Mammary epithelial cell (primary cell): ENCODE results near the gene BICDL1.

Source experiments
- CTCF ChIP-seq, 2 donors: IDR thresholded peaks in 1 of 2; conservative IDR thresholded peaks in 1 of 2; 2 replicates each; pipeline ENCODE4 v1.5.1; 2011 to 2012; ENCODE audit warnings: inconsistent platforms in 2 of 2, low read length in 2 of 2, mild to moderate bottlenecking in 2 of 2, control low read depth in 1 of 2, low read depth in 1 of 2; ENCODE audit not compliant: insufficient read depth in 1 of 2; ENCODE audit errors: extremely low read depth in 1 of 2
- EZH2 ChIP-seq: IDR thresholded peaks from 2 replicates; pipeline ENCODE4 v1.6.1; 2012; ENCODE audit warnings: low read length, inconsistent platforms, borderline replicate concordance

- TF ChIP-seq EZH2: no peak
- TF ChIP-seq CTCF (conservative IDR thresholded peaks at IDR 0.05 in 1 of 2, IDR thresholded peaks at IDR 0.05 in 1 of 2; ENCODE audit: extremely low read depth in 1 of 2, insufficient read depth in 1 of 2, low read depth in 1 of 2, low read length in 2 of 2): no peak
Observed at GRCh38 chr12:120078868-120079267, 89.8 kb downstream of the BICDL1 start.
